ENCODE results near the gene PLOD3. TPM values are rescaled to one million over a fixed set of nuclear protein-coding genes. Genes with fewer than 3 reads are reported as not detected.

The PLOD3 gene
- total and polyA plus RNA-seq, 9 of the 15 experiments (the other 6 are each of a cell fraction or from before 2014, with no cell fraction given): 2.8 to 101 (median 30.9) TPM

DNA sequence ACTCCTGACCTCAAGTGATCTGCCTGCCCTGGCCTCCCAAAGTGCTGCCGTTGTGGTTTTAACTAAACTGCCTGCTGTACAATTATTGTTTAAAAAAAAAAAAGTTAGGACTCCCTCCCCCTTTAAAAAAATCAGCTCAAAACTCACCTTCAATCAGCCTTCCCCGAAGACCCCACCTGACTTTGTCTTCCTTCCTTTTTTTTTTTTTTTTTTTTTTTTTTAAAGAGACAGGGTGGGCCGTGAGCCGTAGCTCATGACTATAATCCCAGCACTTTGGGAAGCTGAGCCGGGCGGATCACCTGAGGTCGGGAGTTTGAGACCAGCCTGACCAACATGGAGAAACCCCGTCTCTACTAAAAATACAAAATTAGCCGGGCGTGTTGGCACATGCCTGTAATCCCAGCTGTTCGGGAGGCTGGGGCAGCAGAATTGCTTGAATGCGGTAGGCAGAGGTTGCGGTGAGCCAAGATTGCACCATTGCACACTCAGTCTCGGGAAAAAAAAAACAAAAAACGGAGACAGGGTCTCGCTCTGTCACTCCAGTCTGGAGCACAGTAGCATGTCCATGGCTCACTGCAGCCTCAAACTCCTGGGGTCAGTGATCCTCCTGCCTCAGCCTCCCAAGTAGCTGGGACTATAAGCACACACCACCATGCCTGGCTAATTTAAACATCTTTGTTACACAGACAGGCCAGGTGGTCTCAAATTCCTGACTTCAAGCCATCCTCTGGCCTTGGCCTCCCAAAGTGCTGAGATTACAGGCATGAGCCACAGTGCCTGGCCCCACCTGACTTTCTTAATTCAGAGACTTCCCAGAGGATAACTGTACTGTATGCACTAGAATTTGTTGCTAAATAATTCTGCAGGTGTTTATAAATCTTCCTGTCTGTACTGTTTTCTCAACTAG lies 24.3 kb upstream of the PLOD3 start:
- no peak overlapping the region for H3K27ac ChIP-seq (ENCODE audit: extremely low read depth, low read depth, low read length)
- intact Hi-C loops (cut with micrococcal nuclease): no loop called here
- H3K4me2 ChIP-seq (ENCODE audit: insufficient read depth, low read length): no peak overlapping the region
- peaks cover 8% of the 10 kb centered on the region for H3K9me3 ChIP-seq (replicated peaks; ENCODE audit: control insufficient read depth, insufficient read depth, low read depth, low read length)
- POLR2A ChIA-PET: interaction anchor here (0.7 kb wide), 1 partner anchor 23 kb away, joined by 4 read pairs; the partner anchor contains the start of gene ZNHIT1
- CTCF ChIA-PET (ENCODE audit: low intra/inter-chr PET ratio): no interaction called here
- ATAC-seq (no peak), FAIRE-seq (no peak), DNase-seq (ENCODE audit: extremely low read depth in 1 of 4, low spot score in 3 of 4) (no peak)
- no peaks in the 10 kb centered on the region for H3K27me3 ChIP-seq (ENCODE audit: control insufficient read depth in 2 of 2, insufficient read depth in 2 of 2, low read length in 2 of 2)
- no TSS peak for BruUV-seq (replicated peaks)
- in situ Hi-C loops (cut with MboI): no loop called here
- peaks cover 7% of the 10 kb centered on the region; the same call in 1 of the 2 replicates for H4K20me1 ChIP-seq (replicated peaks; ENCODE audit: control insufficient read depth, insufficient read depth, low read length)
- peaks cover 19 to 80% of the 10 kb centered on the region in 2 experiments; a peak in 4 of 5 replicates for H3K4me1 ChIP-seq (replicated peaks in 1 of 2; ENCODE audit: control insufficient read depth in 2 of 2, insufficient read depth in 2 of 2, low read length in 2 of 2)
- no peak overlapping the region for H3K4me3 ChIP-seq
- TF ChIP-seq, protein P1, sequence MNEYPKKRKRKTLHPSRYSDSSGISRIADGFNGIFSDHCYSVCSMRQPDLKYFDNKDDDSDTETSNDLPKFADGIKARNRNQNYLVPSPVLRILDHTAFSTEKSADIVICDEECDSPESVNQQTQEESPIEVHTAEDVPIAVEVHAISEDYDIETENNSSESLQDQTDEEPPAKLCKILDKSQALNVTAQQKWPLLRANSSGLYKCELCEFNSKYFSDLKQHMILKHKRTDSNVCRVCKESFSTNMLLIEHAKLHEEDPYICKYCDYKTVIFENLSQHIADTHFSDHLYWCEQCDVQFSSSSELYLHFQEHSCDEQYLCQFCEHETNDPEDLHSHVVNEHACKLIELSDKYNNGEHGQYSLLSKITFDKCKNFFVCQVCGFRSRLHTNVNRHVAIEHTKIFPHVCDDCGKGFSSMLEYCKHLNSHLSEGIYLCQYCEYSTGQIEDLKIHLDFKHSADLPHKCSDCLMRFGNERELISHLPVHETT (CRISPR knock-in tag; conservative IDR thresholded peaks at IDR 0.05 in 1 of 2, IDR thresholded peaks at IDR 0.05 in 1 of 2): no peak
- TF ChIP-seq ETV6 (IDR thresholded peaks at IDR 0.05; ENCODE audit: borderline replicate concordance in 1 of 2, low read depth in 2 of 2, low read length in 1 of 2) (no peak), ETV6 (CRISPR knock-in tag; IDR thresholded peaks at IDR 0.05; ENCODE audit: borderline replicate concordance) (no peak), ZNF431 (CRISPR knock-in tag; IDR thresholded peaks at IDR 0.05) (no peak)
- H3K36me3 ChIP-seq (ENCODE audit: control insufficient read depth, insufficient read depth, low read length): peaks cover 63% of the 10 kb centered on the region
- WGBS (ENCODE audit: insufficient coverage, low coverage, missing lambda C conversion rate): 91% methylated on average over 9 of the region's 16 CpGs
- H2AFZ ChIP-seq (ENCODE audit: low read depth, low read length): no peak overlapping the region
- H3K79me2 ChIP-seq (ENCODE audit: control insufficient read depth, insufficient read depth, low read length): peaks cover 44% of the 10 kb centered on the region
- H3K9me1 ChIP-seq (ENCODE audit: control insufficient read depth, insufficient read depth, low read length): no peaks in the 10 kb centered on the region
- 0 out of 4 replicates have a peak overlapping the region, but pooled peaks of 1 of the 2 experiments have one; percentile 50 for H3K9ac ChIP-seq (ENCODE audit: insufficient read depth in 1 of 2, low read depth in 2 of 2, low read length in 2 of 2)

Measured in K562 (cell line).